T47D (cell line): ENCODE results near the gene ZNF470.
A peak's percentile ranks its signal among the peaks of the same experiment; 100 is the strongest.

Source experiments
- DNase-seq, 2 experiments: peaks; one replicate each; pipeline versions ENCODE4 v3.0.0 to v3.0.0-alpha.2; 2011 to 2012; ENCODE audit warnings: low read depth in 1 of 2, low spot score in 1 of 2
- JUND ChIP-seq: IDR thresholded peaks from 2 replicates; pipeline ENCODE4 v1.6.1; 2012; ENCODE audit warnings: low read depth
- in situ Hi-C: cut with HindIII; loops from 2 replicates; pipeline ENCODE4 v1.10.0; 2016; ENCODE audit warnings: low sequenced_read_pairs, low pct_unique_long_range_greater_than_20kb

The ZNF470 gene

DNA sequence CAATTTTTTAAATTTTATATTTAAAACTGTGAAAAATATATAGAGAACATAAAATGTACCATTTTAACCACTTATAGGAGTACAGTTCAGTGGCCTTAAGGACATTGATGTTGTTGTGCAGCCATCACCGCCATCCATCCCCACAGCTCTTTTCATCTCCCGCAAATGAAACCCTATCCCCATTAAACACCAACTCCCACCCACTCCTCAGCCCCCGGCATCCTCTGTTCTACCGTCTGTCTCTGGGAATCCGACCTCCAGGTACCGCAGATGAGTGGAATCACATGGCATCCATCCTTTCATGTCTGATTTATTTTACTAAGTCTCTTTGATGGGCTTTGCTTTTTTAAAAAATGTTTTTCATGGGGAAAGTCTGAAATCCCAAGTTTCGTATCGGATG, 51.9 kb downstream of the ZNF470 start:
- no peak for TF ChIP-seq JUND
- in situ Hi-C loops = no loop called here
- DNase-seq = no peak

DNA sequence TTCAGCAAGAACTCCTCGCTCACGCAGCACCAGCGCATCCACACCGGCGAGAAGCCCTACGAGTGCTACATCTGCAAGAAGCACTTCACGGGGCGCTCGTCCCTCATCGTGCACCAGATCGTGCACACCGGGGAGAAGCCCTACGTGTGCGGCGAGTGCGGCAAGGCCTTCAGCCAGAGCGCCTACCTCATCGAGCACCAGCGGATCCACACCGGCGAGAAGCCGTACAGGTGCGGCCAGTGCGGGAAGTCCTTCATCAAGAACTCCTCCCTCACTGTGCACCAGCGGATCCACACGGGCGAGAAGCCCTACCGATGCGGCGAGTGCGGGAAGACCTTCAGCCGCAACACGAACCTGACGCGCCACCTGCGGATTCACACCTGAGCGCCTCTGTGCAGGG, 55.1 kb downstream of the ZNF470 start:
- no peak for TF ChIP-seq JUND
- in situ Hi-C loops = no loop called here
- DNase-seq = no peak

DNA sequence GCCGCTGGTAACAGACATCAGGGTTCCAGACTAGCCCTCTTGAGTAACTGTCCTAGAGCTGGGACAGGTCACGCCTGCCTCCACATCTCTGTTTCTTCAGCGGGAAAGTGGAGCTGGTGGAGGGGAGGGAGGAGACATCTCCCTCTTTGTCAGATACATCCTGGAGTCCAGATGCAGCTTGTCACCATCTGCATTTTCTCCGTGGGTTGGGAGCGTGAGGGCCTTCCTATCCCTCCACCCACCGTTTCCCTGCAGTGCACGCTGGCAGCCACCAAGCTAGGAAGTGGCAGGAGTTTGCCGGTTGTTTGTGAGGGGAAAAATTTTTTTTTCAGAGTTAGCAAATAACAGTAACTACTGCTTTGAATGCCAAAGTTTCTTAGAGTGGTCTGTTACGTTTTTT, 55.7 kb downstream of the ZNF470 start:
- TF ChIP-seq JUND = no peak
- DNase-seq = no peak
- in situ Hi-C loops = no loop called here

DNA sequence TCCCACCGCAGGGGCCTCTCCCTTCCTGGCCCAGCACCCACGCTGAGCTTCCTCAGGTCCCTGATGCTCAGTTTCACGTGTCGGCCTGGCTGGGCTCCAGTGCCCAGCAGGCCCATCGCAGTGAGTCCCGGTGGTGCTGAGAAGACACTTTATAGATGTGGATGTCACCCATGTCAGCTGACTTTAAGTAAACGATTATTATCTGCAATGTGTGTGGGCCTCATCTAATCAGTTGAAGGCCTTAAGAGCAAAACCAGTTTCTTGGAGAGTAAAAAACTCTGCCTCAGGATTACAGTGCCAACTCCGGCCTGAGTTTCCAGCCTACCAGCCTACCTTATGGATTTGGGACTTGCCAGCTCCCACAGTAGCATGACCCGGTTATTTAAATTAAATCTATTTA, 58.4 kb downstream of the ZNF470 start:
- no peak for DNase-seq
- in situ Hi-C loops = no loop called here
- TF ChIP-seq JUND = no peak

DNA sequence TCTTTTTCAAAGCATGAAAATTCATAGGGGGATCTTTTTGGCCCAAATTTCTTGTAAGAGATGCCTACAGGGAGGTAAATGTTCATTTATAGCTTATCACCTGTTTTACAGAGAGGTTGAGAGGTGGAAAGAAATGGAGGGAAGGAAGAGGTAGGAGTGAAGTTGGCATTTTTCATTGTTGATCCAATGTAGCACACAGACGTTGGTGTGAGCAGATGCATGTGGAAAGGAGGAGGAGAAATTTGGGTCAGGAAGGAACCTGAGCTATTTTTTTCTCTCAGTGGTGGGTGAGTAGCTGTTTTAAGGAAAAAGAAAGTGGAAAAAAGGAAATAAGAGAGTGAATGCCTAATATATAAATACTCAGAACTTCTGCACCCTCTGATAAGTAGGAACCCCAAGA, 65.8 kb downstream of the ZNF470 start:
- in situ Hi-C loops = no loop called here
- no peak for TF ChIP-seq JUND
- DNase-seq = no peak

DNA sequence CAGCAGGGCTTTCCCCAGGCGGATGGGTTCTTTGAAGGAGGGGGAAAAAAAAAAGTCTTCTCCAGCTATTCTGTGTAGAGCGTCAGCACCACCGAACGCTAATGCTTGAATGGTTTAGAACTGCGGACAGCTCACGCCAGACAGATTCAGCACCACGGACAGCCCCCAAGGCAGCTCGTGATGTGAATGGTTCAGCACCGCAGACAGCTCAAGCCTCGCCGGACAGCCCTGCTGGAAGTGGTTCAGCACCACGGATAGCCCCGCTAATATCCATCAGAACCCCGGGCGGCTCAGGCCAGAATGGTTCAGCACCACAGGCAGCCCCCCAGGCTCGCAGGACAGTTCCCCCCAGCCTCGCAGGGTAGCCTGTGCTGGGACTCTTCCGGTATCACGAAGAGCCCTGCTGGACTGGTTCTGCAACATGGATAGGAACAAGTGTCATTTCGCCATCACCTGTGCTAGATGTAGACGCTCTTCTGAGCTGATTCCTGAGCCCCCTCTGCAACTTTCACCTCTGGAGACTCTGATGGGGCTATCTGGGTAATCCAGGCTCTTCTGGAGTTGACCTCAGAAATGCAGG, 70.8 kb downstream of the ZNF470 start:
- TF ChIP-seq JUND = no peak
- peak; percentile 68 to 94 for DNase-seq
- in situ Hi-C loops = no loop called here
